Ramos (cell line): ENCODE data around the gene EOLA2.
"Not testable (repeated sequence)": the region's sequence is repeated elsewhere in the genome, so short reads cannot be mapped to it uniquely, and the experiment has no call there.

Experiments used
- in situ Hi-C: fragments of 300-500 bp; cut with MboI; formaldehyde crosslinking; loops from one replicate; pipeline ENCODE4 v1.14.3; 2022; ENCODE audit warnings: low sequenced_read_pairs; ENCODE audit not compliant: unreplicated experiment

Gene EOLA2

DNA sequence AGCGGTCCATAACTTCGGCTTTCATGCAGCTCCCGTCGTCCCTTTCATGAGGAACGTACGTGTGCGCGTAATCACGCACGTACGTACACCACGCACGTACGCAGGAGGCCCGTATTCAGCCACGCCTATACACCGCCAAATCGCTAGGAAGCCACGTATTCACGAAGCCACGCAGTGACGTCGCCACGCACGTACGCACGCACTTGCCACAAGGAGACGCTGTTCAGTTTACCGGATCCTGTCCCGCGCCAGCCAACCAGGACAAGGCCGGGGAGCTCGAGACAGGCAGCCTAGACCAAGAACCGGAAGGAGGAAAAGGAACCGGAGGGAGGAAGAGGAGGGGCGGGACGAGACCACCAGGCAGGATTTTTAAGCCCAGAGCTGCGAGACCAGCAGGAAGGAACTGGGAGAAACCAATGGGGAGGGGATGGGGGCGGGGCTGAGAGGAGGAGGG lies at the start of gene EOLA2:
TSS of gene EOLA2 (minus strand) at position 65 of the 454 bp plus-strand sequence. CDS start 4,617 bp downstream, outside the sequence.
- in situ Hi-C loops: no loop called here

DNA sequence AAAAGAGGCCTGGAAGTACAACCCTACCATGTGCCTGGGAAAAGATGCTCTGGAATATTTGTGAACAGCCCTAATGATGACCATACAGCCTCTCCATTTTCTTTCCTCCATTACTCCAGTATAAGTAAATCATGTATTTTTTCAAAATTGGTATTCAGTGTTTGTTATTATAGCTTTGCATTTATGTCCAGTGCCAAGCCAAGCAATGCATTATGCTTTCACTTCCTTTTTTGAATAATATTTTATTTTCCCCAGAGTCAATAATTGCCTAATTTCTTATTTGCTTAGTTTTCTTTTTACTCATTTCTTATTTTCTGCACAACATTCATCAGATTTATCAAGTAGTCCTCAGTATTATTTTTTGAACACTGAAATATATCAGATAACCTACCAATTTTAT lies 49.3 kb upstream of the EOLA2 start:
- in situ Hi-C loops: no loop called here

DNA sequence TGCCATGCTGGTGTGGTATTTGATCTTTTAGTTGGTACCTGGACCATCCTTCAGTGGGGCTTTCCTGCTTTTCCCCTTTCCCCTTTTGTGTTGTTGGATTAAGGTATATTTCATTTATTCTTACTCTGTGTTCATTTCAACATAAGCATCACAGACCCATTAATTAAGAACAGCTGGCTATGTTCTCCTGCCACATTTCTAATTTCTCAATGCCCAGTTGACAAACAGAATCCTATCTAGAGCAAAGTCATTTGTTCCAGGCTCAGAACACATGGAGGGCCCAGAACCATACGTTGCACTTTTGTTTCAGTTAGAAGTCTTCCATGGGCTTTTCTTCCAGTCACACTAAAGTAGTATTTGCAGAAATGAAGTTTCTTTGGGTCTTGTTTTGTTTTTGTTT lies 46.1 kb upstream of the EOLA2 start:
- in situ Hi-C loops: no loop called here

- in situ Hi-C loops: no loop called here
Observed at GRCh38 chrX:149982310-149982709, 44.0 kb upstream of the EOLA2 start.

- in situ Hi-C loops: no loop called here
Observed at GRCh38 chrX:149979126-149979644, 40.9 kb upstream of the EOLA2 start.

DNA sequence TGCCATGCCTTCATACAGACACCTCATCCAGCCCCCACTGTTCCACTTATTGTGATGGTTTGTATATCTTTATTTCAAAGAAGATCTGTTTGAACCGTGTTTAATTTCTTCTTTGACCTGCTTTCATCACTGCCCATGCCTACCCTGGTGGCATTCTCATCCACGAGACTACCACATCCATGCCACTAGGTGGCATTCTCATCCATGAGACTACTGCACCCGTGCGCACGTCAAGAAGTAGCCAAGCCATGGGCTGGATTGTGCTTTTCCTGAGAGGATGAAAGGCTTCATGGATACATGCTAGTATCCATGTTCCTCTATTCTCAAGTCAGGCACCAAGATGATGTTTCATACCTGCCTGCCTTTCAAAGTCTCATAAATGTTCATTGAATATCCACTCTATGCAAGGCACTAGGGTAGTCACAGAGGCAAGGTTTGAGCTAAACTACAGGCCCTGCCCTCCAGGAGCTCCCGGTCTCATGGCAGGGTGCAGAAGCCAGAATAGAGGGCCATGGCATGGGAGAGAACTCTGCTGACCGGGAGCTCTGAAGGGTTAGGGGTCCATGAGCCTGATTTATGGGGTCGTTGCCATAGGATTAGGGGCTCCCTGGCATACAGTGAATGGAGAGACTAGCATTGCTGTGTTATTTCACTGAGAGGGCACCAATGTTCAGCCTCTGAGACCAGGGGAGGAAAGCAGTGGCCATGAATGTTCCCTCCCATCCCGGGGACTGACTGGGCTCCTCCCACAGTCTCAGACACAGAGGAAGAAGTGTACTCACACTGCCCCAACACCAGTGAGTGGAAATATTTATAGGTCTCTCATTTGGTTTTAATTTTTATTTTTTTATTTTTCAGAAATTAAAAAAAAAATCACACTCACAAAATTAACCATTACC lies 24.8 kb upstream of the EOLA2 start:
- in situ Hi-C loops: loop anchor here (25.0 kb wide), 1 partner anchor 724 kb away; the partner anchor contains the start of gene MTMR1

DNA sequence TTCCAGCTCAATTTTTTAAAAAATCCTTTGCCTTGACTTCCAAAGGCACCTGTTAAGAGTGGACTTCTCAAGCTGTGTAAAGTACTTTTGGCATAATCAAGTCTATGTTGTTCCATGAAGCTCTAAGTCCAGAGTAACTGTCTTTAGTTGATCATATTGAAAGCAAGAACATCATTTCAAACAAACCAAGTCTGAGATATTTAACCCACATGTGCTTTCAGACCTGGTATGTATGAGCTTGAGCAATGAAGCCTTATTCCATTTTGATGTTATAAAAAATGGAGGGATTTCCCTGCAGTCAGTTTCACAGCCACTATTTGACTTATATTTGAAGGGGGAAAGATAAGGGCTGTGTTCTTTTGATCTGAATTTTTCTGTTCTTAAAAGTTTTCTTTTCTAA lies 23.7 kb upstream of the EOLA2 start:
- in situ Hi-C loops: loop anchor here (25.0 kb wide), 1 partner anchor 725 kb away; the partner anchor contains the start of gene MTMR1

GRCh38 chrX:149961572-149961971 lies 23.3 kb upstream of the EOLA2 start:
- in situ Hi-C loops: loop anchor here (25.0 kb wide), 1 partner anchor 726 kb away; the partner anchor contains the start of gene MTMR1

DNA sequence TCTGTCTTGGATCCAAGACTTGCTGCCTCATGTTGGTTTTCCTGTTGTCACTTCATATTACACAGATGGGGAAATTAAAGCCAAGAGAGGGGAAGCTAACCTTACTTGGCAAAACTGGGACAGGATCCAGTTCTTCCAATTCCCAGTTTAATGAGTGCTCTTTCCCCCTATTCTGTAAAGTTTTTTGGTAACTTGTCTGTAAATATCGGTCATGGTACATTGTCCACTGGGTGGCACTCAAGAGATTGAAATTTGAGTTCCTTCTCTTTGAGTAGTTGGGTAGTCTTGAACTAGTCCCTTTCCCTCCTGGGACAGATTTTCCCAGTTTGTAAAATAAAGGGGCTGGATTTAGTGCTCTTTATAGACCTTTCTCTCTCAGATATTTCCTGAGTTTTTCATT lies 12.4 kb upstream of the EOLA2 start:
- in situ Hi-C loops: loop anchor here (25.0 kb wide), 1 partner anchor 737 kb away; the partner anchor contains the start of gene MTMR1

DNA sequence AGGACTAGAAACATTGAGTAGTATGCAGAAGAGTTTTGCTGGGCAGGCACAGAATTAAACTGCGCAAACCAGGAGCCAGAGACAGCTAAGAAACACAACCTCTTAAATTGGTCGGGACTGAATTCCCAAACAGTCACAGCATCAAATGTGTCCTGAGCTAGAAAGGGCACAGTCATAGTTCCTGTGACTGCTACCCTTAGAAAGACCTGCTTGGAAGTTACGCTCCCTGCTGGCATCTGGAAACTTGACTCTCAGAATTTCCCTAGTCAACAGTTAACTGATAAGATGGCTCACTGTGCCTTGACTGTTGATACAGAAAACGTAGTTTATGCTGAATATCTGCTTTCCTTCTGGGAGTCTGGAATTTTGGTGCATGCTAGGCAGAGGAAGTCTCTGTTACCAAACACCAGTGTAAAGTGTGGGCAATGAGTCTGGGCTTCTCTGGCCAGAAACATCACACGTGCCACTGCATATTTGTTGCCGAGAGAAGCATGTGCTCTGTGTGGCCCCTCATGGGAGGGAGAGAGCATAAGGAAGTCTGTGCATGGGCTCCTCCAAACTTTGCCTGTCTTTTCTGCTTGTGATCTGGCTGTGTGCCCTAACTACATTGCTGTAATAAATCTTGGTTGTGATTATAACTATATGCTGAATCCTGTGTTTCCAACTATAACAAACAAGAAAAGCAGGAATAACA lies 11.6 kb upstream of the EOLA2 start:
- in situ Hi-C loops: loop anchor here (25.0 kb wide), 1 partner anchor 737 kb away; the partner anchor contains the start of gene MTMR1

DNA sequence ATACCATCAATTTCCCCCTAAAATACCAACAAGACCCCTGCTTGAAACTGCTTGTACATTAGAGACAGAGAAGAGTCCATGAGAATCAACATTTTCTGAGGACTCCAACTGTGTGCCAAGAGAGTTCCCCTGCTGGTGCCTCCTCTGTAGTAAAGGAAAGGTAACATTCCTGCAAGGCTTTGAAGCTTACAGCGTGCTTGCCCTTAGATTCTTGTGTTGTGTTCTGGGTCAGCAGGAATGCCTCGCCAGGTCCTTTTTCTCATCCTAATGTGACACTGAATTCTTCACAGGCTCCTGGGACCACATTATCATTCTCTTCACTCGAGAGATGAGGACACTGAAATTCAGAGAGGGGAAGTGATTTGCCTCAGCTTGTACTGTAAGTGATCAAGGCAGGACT lies 9.7 kb upstream of the EOLA2 start:
- in situ Hi-C loops: no loop called here

DNA sequence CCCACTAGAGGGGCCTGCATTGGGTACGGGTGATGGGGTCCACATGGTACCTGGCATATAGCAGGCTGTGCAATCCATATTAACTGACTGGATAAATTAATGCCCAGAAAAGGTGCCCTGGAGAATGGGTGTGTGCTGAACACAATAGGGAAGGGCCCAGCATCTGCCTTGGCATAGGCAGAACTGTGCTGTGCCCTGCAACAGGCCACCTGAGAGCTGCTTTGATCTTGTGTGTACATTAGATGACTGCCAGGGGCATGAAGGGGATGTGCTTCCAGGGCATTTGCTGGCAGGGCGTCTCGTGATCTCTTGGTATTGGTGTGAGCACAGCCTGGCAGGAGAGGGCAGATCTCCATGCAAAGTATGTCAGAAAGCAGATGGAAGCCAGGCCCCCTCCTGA lies 8.6 kb upstream of the EOLA2 start:
- in situ Hi-C loops: not testable (repeated sequence)

DNA sequence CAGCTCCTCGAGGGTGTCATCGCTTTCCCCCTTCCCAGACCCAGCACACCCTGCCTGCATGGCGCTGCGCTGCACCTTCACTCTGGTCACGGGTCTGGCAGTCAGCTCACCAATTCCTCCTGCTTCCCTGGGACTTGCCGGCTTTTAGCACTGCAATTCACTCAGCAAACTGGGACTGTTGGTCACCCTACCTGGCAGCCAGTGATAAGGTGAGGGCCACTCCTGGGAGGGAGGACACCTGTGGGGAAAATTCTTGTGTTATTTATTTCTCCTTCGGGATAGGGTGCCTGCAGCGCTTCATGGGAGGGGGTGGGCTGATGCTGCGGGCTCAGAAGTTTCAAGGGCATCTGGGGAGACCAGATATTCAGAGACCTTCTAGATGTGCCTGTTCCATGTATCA lies 7.5 kb upstream of the EOLA2 start:
- in situ Hi-C loops: not testable (repeated sequence)

- in situ Hi-C loops: not testable (repeated sequence)
Observed at GRCh38 chrX:149945087-149945670, 6.9 kb upstream of the EOLA2 start.

DNA sequence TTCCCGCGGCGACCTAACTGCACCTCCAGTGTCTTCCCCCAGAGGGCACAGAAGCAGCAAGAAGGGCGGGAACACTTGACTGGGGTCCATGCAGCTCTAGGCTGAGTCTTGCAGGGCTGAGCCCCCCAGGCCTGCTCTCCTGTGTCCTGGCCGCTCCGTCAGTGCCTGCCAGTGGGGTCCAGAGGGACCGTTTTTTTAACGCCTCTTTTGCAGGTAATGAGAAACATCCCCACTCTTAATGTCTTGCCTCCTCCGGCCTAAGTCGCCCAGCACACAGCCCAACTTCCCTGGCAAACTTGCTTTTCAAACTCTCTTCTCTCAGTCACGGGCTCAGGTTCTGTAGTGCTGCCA lies 2.4 kb upstream of the EOLA2 start:
- in situ Hi-C loops: not testable (repeated sequence)

- in situ Hi-C loops: no loop called here
Observed at GRCh38 chrX:149939905-149940673, 1.8 kb upstream of the EOLA2 start.

- in situ Hi-C loops: no loop called here
Observed at GRCh38 chrX:149939655-149939904, 1.3 kb upstream of the EOLA2 start.

GRCh38 chrX:149938881-149939654 lies 777 bp upstream of the EOLA2 start:
- in situ Hi-C loops: no loop called here

DNA sequence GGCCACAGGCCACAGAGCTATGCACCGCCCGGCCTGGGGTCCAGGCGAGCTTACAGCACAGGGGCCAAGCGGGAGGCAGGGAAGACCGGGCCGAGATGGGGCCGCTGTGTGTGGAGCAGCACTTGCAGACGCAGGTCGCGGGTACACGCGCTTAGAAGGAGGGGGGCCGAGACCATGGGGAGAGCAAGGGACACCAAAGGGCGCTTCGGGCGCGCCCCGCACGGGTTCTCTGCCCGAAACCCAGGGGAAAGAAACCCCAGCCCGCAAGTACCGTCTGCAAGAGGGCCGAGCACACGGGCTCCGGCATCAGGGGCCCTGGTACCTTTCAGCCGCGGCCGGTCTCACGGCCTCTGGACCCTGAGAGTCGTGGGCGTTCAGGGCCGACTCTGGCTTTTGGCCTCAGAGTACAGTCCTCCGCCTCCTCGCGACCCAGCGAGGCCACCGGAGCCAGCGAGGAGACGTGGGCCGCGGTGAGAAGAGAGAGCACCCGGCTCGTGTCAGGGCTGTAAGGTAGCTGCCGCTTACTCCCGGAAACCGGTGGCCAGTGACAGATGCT lies 342 bp downstream of the EOLA2 start:
- in situ Hi-C loops: no loop called here
